Measurements from ENCODE around the gene FSTL3.

DNA sequence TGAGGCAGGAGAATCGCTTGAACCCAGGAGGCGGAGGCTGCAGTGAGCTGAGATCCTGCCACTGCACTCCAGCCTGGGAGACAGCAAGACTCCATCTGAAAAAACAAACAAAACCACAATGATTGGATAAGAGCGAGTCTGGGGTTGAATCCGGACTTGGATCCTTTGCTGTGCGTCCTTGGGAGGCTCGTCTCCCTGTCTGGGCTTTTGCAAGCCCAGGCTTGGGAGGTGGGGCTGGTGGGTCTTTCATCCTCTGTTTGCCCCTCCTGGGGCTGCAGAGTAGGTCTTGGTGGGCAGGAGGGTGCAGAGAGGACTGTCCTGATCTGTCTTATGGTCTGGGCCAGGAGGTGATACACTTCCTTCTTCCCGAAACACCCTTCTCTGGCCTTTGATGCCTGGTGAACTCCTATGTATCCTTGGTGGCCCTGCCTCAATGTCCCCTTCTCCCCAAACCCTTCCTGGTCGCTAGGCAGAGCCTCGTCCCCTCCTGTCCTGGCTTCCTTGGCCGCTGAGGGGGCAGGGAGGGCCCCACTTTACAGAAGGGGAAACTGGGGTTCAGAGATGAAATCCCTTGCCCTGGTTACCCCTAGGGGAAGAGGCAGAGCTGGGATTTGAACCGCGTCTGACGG lies 49.4 kb downstream of the FSTL3 start:
- no peak for TF ChIP-seq POLR2A (IDR thresholded peaks at IDR 0.05; ENCODE audit: borderline replicate concordance, extremely low read depth, insufficient read depth, insufficient read length)
- no peak for TF ChIP-seq RAD21 (IDR thresholded peaks at IDR 0.05; ENCODE audit: low read depth)
- TF ChIP-seq, protein P1, sequence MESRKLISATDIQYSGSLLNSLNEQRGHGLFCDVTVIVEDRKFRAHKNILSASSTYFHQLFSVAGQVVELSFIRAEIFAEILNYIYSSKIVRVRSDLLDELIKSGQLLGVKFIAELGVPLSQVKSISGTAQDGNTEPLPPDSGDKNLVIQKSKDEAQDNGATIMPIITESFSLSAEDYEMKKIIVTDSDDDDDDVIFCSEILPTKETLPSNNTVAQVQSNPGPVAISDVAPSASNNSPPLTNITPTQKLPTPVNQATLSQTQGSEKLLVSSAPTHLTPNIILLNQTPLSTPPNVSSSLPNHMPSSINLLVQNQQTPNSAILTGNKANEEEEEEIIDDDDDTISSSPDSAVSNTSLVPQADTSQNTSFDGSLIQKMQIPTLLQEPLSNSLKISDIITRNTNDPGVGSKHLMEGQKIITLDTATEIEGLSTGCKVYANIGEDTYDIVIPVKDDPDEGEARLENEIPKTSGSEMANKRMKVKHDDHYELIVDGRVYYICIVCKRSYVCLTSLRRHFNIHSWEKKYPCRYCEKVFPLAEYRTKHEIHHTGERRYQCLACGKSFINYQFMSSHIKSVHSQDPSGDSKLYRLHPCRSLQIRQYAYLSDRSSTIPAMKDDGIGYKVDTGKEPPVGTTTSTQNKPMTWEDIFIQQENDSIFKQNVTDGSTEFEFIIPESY (IDR thresholded peaks at IDR 0.05; ENCODE audit: extremely low read depth, insufficient replicate concordance, low read length), result no peak
- no peak for TF ChIP-seq MAX (IDR thresholded peaks at IDR 0.05)
- no peak for TF ChIP-seq CTCF (IDR thresholded peaks at IDR 0.05 in 2 of 3, conservative IDR thresholded peaks at IDR 0.05 in 1 of 3; ENCODE audit: borderline replicate concordance in 1 of 3, insufficient read depth in 1 of 3, low read depth in 2 of 3, low read length in 2 of 3)
- TF ChIP-seq REST (IDR thresholded peaks at IDR 0.05; ENCODE audit: low read depth), result no peak
- no peak for TF ChIP-seq JUND (IDR thresholded peaks at IDR 0.05)
